C4-2B (cell line): ENCODE results near the gene ANKRD24.

Experiments
- H3K27ac ChIP-seq: fragments of 450-650 bp; 2 replicates; pipeline ENCODE4 v1.5.1; 2017
- ZFX ChIP-seq: fragments of 450-650 bp; IDR thresholded peaks from 2 replicates; pipeline ENCODE4 v1.6.1; 2017
- TF ChIP-seq, protein P1 (sequence below): fragments of 450-650 bp; conservative IDR thresholded peaks from 2 replicates; pipeline ENCODE4 v1.5.1; 2017; ENCODE audit warnings: mild to moderate bottlenecking

The ANKRD24 gene

GRCh38 chr19:4196587-4197148 is 14.2 kb downstream of the ANKRD24 start:
- no peak for TF ChIP-seq ZFX
- TF ChIP-seq, protein P1, sequence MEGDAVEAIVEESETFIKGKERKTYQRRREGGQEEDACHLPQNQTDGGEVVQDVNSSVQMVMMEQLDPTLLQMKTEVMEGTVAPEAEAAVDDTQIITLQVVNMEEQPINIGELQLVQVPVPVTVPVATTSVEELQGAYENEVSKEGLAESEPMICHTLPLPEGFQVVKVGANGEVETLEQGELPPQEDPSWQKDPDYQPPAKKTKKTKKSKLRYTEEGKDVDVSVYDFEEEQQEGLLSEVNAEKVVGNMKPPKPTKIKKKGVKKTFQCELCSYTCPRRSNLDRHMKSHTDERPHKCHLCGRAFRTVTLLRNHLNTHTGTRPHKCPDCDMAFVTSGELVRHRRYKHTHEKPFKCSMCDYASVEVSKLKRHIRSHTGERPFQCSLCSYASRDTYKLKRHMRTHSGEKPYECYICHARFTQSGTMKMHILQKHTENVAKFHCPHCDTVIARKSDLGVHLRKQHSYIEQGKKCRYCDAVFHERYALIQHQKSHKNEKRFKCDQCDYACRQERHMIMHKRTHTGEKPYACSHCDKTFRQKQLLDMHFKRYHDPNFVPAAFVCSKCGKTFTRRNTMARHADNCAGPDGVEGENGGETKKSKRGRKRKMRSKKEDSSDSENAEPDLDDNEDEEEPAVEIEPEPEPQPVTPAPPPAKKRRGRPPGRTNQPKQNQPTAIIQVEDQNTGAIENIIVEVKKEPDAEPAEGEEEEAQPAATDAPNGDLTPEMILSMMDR = no peak
- H3K27ac ChIP-seq = no peak overlapping the region

DNA sequence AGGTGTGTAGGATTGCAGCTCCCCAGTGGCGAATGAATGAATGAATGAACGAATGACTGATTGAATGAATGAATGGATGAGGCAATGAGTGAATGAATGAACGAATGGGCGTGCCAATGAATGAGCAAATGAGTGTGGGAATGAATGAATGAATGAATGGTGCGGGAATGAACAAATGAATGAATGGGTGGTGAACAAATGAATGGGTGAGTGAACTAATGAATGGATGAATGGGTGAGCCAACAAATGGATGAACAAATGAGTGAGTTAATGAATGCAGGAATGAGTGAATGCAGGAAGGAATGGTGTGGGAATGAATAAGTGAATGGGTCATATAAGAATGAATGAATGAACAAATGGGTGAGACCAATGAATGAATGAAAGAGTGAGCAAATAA is 14.7 kb downstream of the ANKRD24 start:
- TF ChIP-seq, protein P1 = no peak
- no peak for TF ChIP-seq ZFX
- H3K27ac ChIP-seq = no peak overlapping the region

- no peak overlapping the region for H3K27ac ChIP-seq
- no peak for TF ChIP-seq ZFX
- TF ChIP-seq, protein P1 = no peak
Measured at GRCh38 chr19:4197625-4198466, 15.4 kb downstream of the ANKRD24 start.

- TF ChIP-seq, protein P1 = no peak
- no peak for TF ChIP-seq ZFX
- H3K27ac ChIP-seq = no peak overlapping the region
Measured at GRCh38 chr19:4198467-4199126, 16.1 kb downstream of the ANKRD24 start.

DNA sequence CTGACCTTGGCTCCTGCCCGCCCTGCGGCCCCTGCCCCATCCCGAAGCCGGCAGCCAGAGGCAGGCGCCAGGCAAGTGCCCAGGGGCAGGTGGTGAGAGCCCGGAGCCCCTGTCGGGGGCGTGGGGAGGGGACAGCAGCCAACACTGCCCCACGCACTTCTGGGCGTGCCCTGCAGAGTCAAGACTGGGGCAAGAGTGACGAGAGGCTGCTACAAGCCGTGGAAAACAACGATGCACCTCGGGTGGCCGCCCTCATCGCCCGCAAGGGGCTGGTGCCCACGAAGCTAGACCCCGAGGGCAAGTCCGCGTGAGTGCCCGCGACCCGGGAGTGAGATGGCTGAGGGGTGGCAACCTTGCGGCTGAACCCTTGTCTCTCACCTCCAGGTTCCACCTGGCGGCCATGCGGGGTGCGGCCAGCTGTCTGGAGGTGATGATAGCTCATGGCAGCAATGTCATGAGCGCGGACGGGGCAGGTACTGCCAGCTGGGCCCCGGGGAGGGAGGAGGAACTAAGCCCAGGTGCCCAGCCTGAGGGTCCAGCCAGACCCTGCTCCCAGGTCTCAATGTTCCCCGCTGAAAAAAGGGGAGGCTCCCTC is 17.3 kb downstream of the ANKRD24 start:
- TF ChIP-seq, protein P1 = no peak
- no peak for TF ChIP-seq ZFX
- H3K27ac ChIP-seq = no peak overlapping the region

- TF ChIP-seq ZFX = no peak
- TF ChIP-seq, protein P1 = no peak
Measured at GRCh38 chr19:4200940-4201542, 18.6 kb downstream of the ANKRD24 start.

More at GRCh38 chr19:4200940-4201542, 18.6 kb downstream of the ANKRD24 start:
- no peak overlapping the region for H3K27ac ChIP-seq
